CD14-positive monocyte (primary cell): Measurements from ENCODE around the gene BNIP2. TPM values are rescaled to one million over a fixed set of nuclear protein-coding genes. Genes with fewer than 3 reads are reported as not detected.
A peak's percentile ranks its signal among the peaks of the same experiment; 100 is the strongest.

Source experiments
- DNase-seq, 3 donors: peaks; one replicate each; pipeline ENCODE4 v3.0.0-alpha.2; 2011 to 2022
- H2AFZ ChIP-seq: 2 replicates; pipeline ENCODE4 v1.6.0; 2012; ENCODE audit warnings: mild to moderate bottlenecking, low read depth, low read length, inconsistent platforms; ENCODE audit not compliant: insufficient read depth, poor library complexity, severe bottlenecking
- H3K27ac ChIP-seq, 2 donors: 1 replicate in 1 of 2; 2 replicates in 1 of 2; pipeline ENCODE4 v1.5.1; 2012 to 2013; ENCODE audit warnings: low read length in 2 of 2, control low read depth in 1 of 2, inconsistent platforms in 1 of 2, low read depth in 1 of 2, mild to moderate bottlenecking in 1 of 2
- H3K27me3 ChIP-seq, 2 donors: one replicate each; pipeline versions ENCODE4 v1.6.0 to v1.6.1; 2011 to 2013; ENCODE audit warnings: low read length in 2 of 2; ENCODE audit not compliant: control insufficient read depth in 2 of 2, insufficient read depth in 2 of 2
- H3K36me3 ChIP-seq, 2 donors: replicated peaks in 1 of 2; 1 replicate in 1 of 2; 2 replicates in 1 of 2; pipeline versions ENCODE4 v1.5.1 to v1.6.1; 2012 to 2013; ENCODE audit warnings: low read length in 2 of 2, control low read depth in 1 of 2, inconsistent platforms in 1 of 2, mild to moderate bottlenecking in 1 of 2; ENCODE audit not compliant: insufficient read depth in 2 of 2, control insufficient read depth in 1 of 2
- H3K4me1 ChIP-seq, 2 donors: 1 replicate in 1 of 2; 2 replicates in 1 of 2; pipeline versions ENCODE4 v1.5.1 to v1.6.1; 2012 to 2013; ENCODE audit warnings: low read length in 2 of 2, control low read depth in 1 of 2, inconsistent platforms in 1 of 2, mild to moderate bottlenecking in 1 of 2, moderate library complexity in 1 of 2; ENCODE audit not compliant: insufficient read depth in 2 of 2, control insufficient read depth in 1 of 2
- H3K4me2 ChIP-seq: replicated peaks from 2 replicates; pipeline ENCODE3; 2012; ENCODE audit warnings: low read length, moderate library complexity, mild to moderate bottlenecking; ENCODE audit not compliant: poor library complexity, severe bottlenecking; ENCODE audit errors: extremely low read depth
- H3K4me3 ChIP-seq, 3 experiments: fragments of 200-600 bp in 1 of 3; sonication (generic) in 1 of 3; replicated peaks in 1 of 3; 1 replicate in 2 of 3; 2 replicates in 1 of 3; pipeline ENCODE4 v1.5.1; 2011 to 2013; ENCODE audit warnings: low read length in 3 of 3, mild to moderate bottlenecking in 3 of 3, control low read depth in 2 of 3, low read depth in 2 of 3, inconsistent platforms in 1 of 3, moderate library complexity in 1 of 3
- H3K79me2 ChIP-seq: 2 replicates; pipeline ENCODE4 v1.6.0; 2012; ENCODE audit warnings: mild to moderate bottlenecking, control low read depth, inconsistent platforms, low read length, moderate library complexity; ENCODE audit not compliant: insufficient read depth
- H3K9ac ChIP-seq: 2 replicates; pipeline ENCODE4 v1.6.0; 2017; ENCODE audit warnings: low read length, mild to moderate bottlenecking; ENCODE audit not compliant: insufficient read depth, poor library complexity, severe bottlenecking
- H3K9me3 ChIP-seq, 2 donors: replicated peaks in 1 of 2; 1 replicate in 1 of 2; 2 replicates in 1 of 2; pipeline versions ENCODE4 v1.5.1 to v1.6.1; 2012 to 2013; ENCODE audit warnings: low read length in 2 of 2, control low read depth in 1 of 2; ENCODE audit not compliant: control insufficient read depth in 1 of 2, insufficient read depth in 1 of 2
- H4K20me1 ChIP-seq: 2 replicates; pipeline ENCODE4 v1.6.0; 2012; ENCODE audit warnings: mild to moderate bottlenecking, low read length, control low read depth, moderate library complexity; ENCODE audit not compliant: insufficient read depth
- H3K27ac Mint-ChIP-seq, 7 donors: one replicate each; pipeline ENCODE4 v1.8.0; 2020; ENCODE audit warnings: mild to moderate bottlenecking in 7 of 7, mixed read lengths in 7 of 7, moderate library complexity in 6 of 7, inconsistent platforms in 2 of 7
- H3K27me3 Mint-ChIP-seq, 3 donors: one replicate each; pipeline ENCODE4 v1.8.0; 2021 to 2022; ENCODE audit warnings: low read depth in 3 of 3, mild to moderate bottlenecking in 3 of 3, mixed read lengths in 3 of 3, moderate library complexity in 3 of 3, inconsistent platforms in 1 of 3
- H3K36me3 Mint-ChIP-seq, 2 donors: one replicate each; pipeline ENCODE4 v1.8.0; 2020; ENCODE audit warnings: mixed read lengths in 2 of 2, inconsistent platforms in 1 of 2, mild to moderate bottlenecking in 1 of 2
- H3K4me1 Mint-ChIP-seq: one replicate; pipeline ENCODE4 v1.8.0; 2020; ENCODE audit warnings: mild to moderate bottlenecking, mixed read lengths
- H3K4me3 Mint-ChIP-seq, 2 donors: one replicate each; pipeline ENCODE4 v1.8.0; 2020; ENCODE audit warnings: mild to moderate bottlenecking in 2 of 2, mixed read lengths in 2 of 2, moderate library complexity in 1 of 2
- H3K9me3 Mint-ChIP-seq, 7 donors: one replicate each; pipeline ENCODE4 v1.8.0; 2020 to 2022; ENCODE audit warnings: mixed read lengths in 7 of 7, mild to moderate bottlenecking in 6 of 7, moderate library complexity in 6 of 7, inconsistent platforms in 2 of 7
- CTCF ChIP-seq: fragments of 200-600 bp; IDR thresholded peaks from one replicate; pipeline ENCODE4 v1.8.0; 2022; ENCODE audit warnings: antibody characterized with exemption, mild to moderate bottlenecking
- WGBS: methylation state at CpG from one replicate; pipeline ENCODE4 v1.1.5; 2013; ENCODE audit warnings: missing lambda C conversion rate; ENCODE audit not compliant: insufficient coverage; 5-methylcytosine and 5-hydroxymethylcytosine counted together
- intact Hi-C, 2 donors: fragments of 100-400 bp; cut with micrococcal nuclease; formaldehyde crosslinking; loops; one replicate each; pipeline versions ENCODE4 v1.15.0 to v1.15.1; 2023
- polyA plus RNA-seq, 3 donors: library from polyadenylated mRNA; depleted of rRNA in 1 of 3; unstranded in 2 of 3; stranded (reverse) in 1 of 3; fragments of 300-500 nt in 2 of 3; fragments of >200 nt in 1 of 3; fragmentation: Illumina TruSeq in 2 of 3; gene quantifications; 1 replicate in 2 of 3; 2 replicates in 1 of 3; pipeline ENCODE4 v1.2.3, GENCODE V29; 2012 to 2021

The BNIP2 gene
- polyA plus RNA-seq, 3 donors = 83.4 to 189 (median 136) TPM

GRCh38 chr15:59688423-59688781 is 718 bp downstream of the BNIP2 start:
- H3K4me1 Mint-ChIP-seq = peaks cover 46% of the 10 kb centered on the region
- Histone ChIP-seq H3K4me1 (peaks cover 44 to 60% of the 10 kb centered on the region in 2 donors), H3K4me3 (peak overlapping the region; percentile 68 to 98 (median 79)), H2AFZ (no peak overlapping the region), H3K9ac (peak overlapping the region; percentile 98), H3K36me3 (peaks cover under 1 to 17% of the 10 kb centered on the region in 2 donors), H3K27ac (peak overlapping the region; percentile 94 to 99), H4K20me1 (peaks cover 41% of the 10 kb centered on the region), H3K9me3 (no peaks in the 10 kb centered on the region), H3K27me3 (no peaks in the 10 kb centered on the region), H3K79me2 (peaks cover 68% of the 10 kb centered on the region), H3K4me2 (peak overlapping the region; percentile 99)
- peaks cover 0 to 7% (median 0%) of the 10 kb centered on the region in 3 donors for H3K27me3 Mint-ChIP-seq
- no peaks in the 10 kb centered on the region for H3K9me3 Mint-ChIP-seq
- peaks cover 6 to 16% of the 10 kb centered on the region in 2 donors for H3K36me3 Mint-ChIP-seq
- WGBS = 0% methylated on average over 4 of the region's 15 CpGs
- peak overlapping the region; percentile 94 to 95 for H3K4me3 Mint-ChIP-seq
- intact Hi-C loops = loop anchor here (5.0 to 10.0 kb wide), 3 partner anchors 584 to 709 kb away; partner anchors contain the start of genes ANXA2 (in 1 of the 2), CCNB2 (in 1 of the 2) and RNF111 (in 1 of the 2)
- peak; percentile 76 to 85 (median 77) for DNase-seq
- peak overlapping the region; percentile 99 to 100 (median 99) for H3K27ac Mint-ChIP-seq
- TF ChIP-seq CTCF = no peak

- Histone ChIP-seq H3K4me1 (peaks cover 44 to 61% of the 10 kb centered on the region in 2 donors), H4K20me1 (peaks cover 47% of the 10 kb centered on the region), H3K9ac (peak overlapping the region; percentile 98), H2AFZ (no peak overlapping the region), H3K27me3 (no peaks in the 10 kb centered on the region), H3K36me3 (peaks cover 6 to 23% of the 10 kb centered on the region in 2 donors), H3K9me3 (no peaks in the 10 kb centered on the region), H3K79me2 (peaks cover 74% of the 10 kb centered on the region), H3K27ac (peak overlapping the region; percentile 94 to 99), H3K4me2 (peak overlapping the region; percentile 99), H3K4me3 (peak overlapping the region; percentile 68 to 98 (median 79))
- Mint-ChIP-seq H3K36me3 (peaks cover 11 to 21% of the 10 kb centered on the region in 2 donors), H3K27ac (peak overlapping the region; percentile 99 to 100 (median 99)), H3K27me3 (peaks cover 0 to 7% (median 0%) of the 10 kb centered on the region in 3 donors), H3K4me1 (peaks cover 51% of the 10 kb centered on the region), H3K4me3 (peak overlapping the region; percentile 94 to 95), H3K9me3 (no peaks in the 10 kb centered on the region)
- peak; percentile 12 for TF ChIP-seq CTCF
- intact Hi-C loops = loop anchor here (5.0 to 10.0 kb wide), 3 partner anchors 583 to 709 kb away; partner anchors contain the start of genes ANXA2 (in 1 of the 2), CCNB2 (in 1 of the 2) and RNF111 (in 1 of the 2)
- DNase-seq = peak; percentile 78 to 86 (median 83)
- WGBS = 4% methylated on average over 4 of the region's 5 CpGs
These were observed 1.3 kb downstream of the BNIP2 start for GRCh38 chr15:59687836-59688235.
